DMS114 treated with DMSO at 0.1 percent for 48 hours (cell line): ENCODE data around the gene KLRC4.
"Not testable (repeated sequence)": the region's sequence is repeated elsewhere in the genome, so short reads cannot be mapped to it uniquely, and the experiment has no call there.

ENCODE experiments used
- DNase-seq: peaks from one replicate; lab custom pipeline; 2025; ENCODE audit not compliant: unreplicated experiment; lab: John Stamatoyannopoulos, UW

The KLRC4 gene

GRCh38 chr12:10398168-10398567 lies 11.4 kb downstream of the KLRC4 start:
- DNase-seq, result no peak

GRCh38 chr12:10397296-10397695 lies 12.3 kb downstream of the KLRC4 start:
- no peak for DNase-seq

- DNase-seq, result not testable (repeated sequence)
These were observed 13.4 kb downstream of the KLRC4 start for GRCh38 chr12:10396176-10396575.

- DNase-seq, result no peak
These were observed 14.1 kb downstream of the KLRC4 start for GRCh38 chr12:10395390-10395998.

- not testable (repeated sequence) for DNase-seq
These were observed 14.9 kb downstream of the KLRC4 start for GRCh38 chr12:10394531-10395152.

- DNase-seq, result no peak
These were observed 16.3 kb downstream of the KLRC4 start for GRCh38 chr12:10393291-10393690.

GRCh38 chr12:10392394-10392930 lies 17.1 kb downstream of the KLRC4 start:
- no peak for DNase-seq

GRCh38 chr12:10390991-10391390 lies 18.6 kb downstream of the KLRC4 start:
- not testable (repeated sequence) for DNase-seq

- DNase-seq, result no peak
These were observed 19.7 kb downstream of the KLRC4 start, which contains the start of gene KLRK1 for GRCh38 chr12:10389904-10390303. TSS of gene KLRK1 (minus strand) at chr12:10390041. CDS start at chr12:10388810, 1,231 bp downstream.

GRCh38 chr12:10388624-10389413 lies 20.7 kb downstream of the KLRC4 start:
- DNase-seq, result no peak

- DNase-seq, result not testable (repeated sequence)
These were observed 22.1 kb downstream of the KLRC4 start for GRCh38 chr12:10387498-10387897.

GRCh38 chr12:10386857-10387256 lies 22.7 kb downstream of the KLRC4 start:
- no peak for DNase-seq

GRCh38 chr12:10385166-10385613 lies 24.4 kb downstream of the KLRC4 start:
- DNase-seq, result no peak

GRCh38 chr12:10384191-10384590 lies 25.4 kb downstream of the KLRC4 start:
- DNase-seq, result no peak

- DNase-seq, result no peak
These were observed 27.5 kb downstream of the KLRC4 start for GRCh38 chr12:10381928-10382628.

- DNase-seq, result not testable (repeated sequence)
These were observed 30.8 kb downstream of the KLRC4 start for GRCh38 chr12:10378737-10379136.

GRCh38 chr12:10374624-10375018 lies 34.9 kb downstream of the KLRC4 start:
- DNase-seq, result no peak

GRCh38 chr12:10372559-10372958 lies 37.0 kb downstream of the KLRC4 start:
- no peak for DNase-seq

GRCh38 chr12:10371893-10372535 lies 37.5 kb downstream of the KLRC4 start:
- not testable (repeated sequence) for DNase-seq
